Ectodermal cell (in vitro differentiated cells): ENCODE data around the gene SPOCK3.
"Not testable (repeated sequence)": the region's sequence is repeated elsewhere in the genome, so short reads cannot be mapped to it uniquely, and the experiment has no call there.

Experiments used
- H3K27ac ChIP-seq: 2 replicates; pipeline ENCODE4 v1.7.0; 2013; ENCODE audit warnings: mild to moderate bottlenecking, low read depth, low read length; ENCODE audit not compliant: insufficient read depth, poor library complexity, severe bottlenecking
- H3K27me3 ChIP-seq: 2 replicates; pipeline ENCODE4 v1.7.0; 2013; ENCODE audit warnings: mild to moderate bottlenecking, low read length; ENCODE audit not compliant: insufficient read depth, control insufficient read depth, poor library complexity, severe bottlenecking
- H3K36me3 ChIP-seq: one replicate; pipeline ENCODE4 v1.7.0; 2013; ENCODE audit warnings: low read length; ENCODE audit not compliant: control insufficient read depth, insufficient read depth
- H3K4me1 ChIP-seq: one replicate; pipeline ENCODE4 v1.7.0; 2013; ENCODE audit warnings: low read length; ENCODE audit not compliant: control insufficient read depth, insufficient read depth
- H3K4me3 ChIP-seq: 2 replicates; pipeline ENCODE4 v1.7.0; 2013; ENCODE audit warnings: low read depth, low read length, control low read depth; ENCODE audit not compliant: insufficient read depth
- H3K9me3 ChIP-seq: 2 replicates; pipeline ENCODE4 v1.7.0; 2013; ENCODE audit warnings: mild to moderate bottlenecking, low read length, moderate library complexity; ENCODE audit not compliant: control insufficient read depth
- WGBS, 2 experiments: methylation state at CpG; one replicate each; pipeline ENCODE4 v1.1.7; 2013; ENCODE audit warnings: missing lambda C conversion rate in 2 of 2; 5-methylcytosine and 5-hydroxymethylcytosine counted together

SPOCK3 gene

DNA sequence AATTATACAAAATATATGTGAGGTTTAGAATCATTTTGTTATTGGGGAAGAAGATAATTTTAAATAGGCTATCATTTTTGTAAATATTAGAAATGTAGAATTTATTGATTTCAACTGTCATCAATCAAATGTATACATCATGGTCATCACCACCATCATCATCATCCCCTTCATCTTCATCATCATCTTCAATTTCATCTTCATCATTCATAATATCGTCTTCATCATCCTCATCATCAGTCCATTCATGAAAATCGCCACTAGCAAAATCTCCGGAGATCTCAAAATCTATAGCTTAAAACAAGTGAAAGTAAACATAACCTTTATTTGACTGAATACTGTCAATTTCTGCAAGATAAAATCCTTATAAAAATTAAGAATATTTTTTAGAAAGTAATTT, 499.5 kb downstream of the SPOCK3 start:
- no peak overlapping the region for H3K27ac ChIP-seq
- no peak overlapping the region for H3K4me3 ChIP-seq
- no peaks in the 10 kb centered on the region for H3K4me1 ChIP-seq
- H3K9me3 ChIP-seq = no peaks in the 10 kb centered on the region
- WGBS, 2 experiments = 97% methylated on average over 3 of the region's 3 CpGs
- no peaks in the 10 kb centered on the region for H3K27me3 ChIP-seq
- H3K36me3 ChIP-seq = no peaks in the 10 kb centered on the region

DNA sequence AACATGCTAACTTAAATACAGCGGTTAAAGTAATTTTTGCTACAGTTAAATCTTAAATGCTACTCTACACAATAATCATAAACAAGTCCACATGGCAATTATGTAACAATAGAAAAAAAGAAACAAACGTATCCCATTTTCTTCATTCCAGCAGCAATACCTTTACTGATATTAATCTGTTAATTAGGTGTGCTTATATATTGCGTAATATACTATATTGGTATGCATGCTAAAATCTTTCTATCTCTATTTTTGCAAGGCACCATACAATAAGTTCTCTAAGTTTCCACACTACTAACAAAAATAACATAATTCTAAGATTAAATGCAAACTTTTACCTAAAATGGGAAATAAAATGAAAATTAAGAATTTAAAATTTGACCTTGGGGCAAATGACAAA, 500.6 kb downstream of the SPOCK3 start:
- H3K4me1 ChIP-seq = no peaks in the 10 kb centered on the region
- H3K4me3 ChIP-seq = no peak overlapping the region
- H3K27me3 ChIP-seq = no peaks in the 10 kb centered on the region
- 80% methylated on average over 1 of the region's 3 CpGs; no CpG with 5 or more reads in 1 of the 2 experiments for WGBS, 2 experiments
- H3K9me3 ChIP-seq = no peaks in the 10 kb centered on the region
- no peak overlapping the region for H3K27ac ChIP-seq
- no peaks in the 10 kb centered on the region for H3K36me3 ChIP-seq

DNA sequence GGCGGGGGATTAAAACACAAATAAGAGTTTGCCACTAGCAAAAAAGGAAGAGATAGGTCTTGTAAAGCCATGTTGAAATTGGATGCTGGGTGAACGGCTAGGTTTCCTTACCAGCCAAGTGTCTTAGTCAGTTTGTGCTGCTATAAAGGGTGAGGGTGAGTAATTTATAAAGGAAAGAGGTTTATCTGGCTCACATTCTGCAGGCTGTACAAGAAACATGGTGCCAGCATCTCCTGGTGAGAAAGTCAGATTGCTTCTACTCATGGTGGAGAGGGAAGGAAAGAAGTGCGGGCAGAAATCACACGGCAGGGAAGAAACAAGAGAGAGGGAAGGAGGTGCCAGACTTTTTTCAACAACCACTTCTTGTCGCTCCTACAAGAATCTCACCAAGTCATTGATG, 507.5 kb downstream of the SPOCK3 start:
- WGBS, 2 experiments = 83 to 87% methylated on average over 5 of the region's 5 CpGs
- no peak overlapping the region for H3K4me3 ChIP-seq

DNA sequence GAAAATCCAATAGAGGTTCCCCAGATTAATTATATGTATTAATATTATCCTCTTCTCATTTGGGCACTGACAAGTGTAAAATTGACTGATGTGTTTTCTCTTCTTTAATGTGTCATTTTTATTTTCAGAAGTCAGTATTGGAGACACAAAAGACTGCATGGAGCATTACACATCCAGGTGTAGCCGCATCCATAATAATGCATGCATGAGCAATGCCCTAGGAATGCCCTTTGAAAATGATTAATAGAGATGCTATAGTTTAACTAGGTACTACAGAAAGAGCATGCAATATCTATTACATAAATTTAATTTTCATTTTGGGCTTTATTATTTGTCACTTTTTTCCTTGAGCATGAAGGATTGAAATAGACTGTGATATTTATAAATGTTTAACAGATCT, 509.9 kb downstream of the SPOCK3 start:
- Histone ChIP-seq H3K4me1 (no peaks in the 10 kb centered on the region), H3K27me3 (no peaks in the 10 kb centered on the region), H3K9me3 (no peaks in the 10 kb centered on the region), H3K4me3 (no peak overlapping the region), H3K27ac (no peak overlapping the region), H3K36me3 (no peaks in the 10 kb centered on the region)
- WGBS, 2 experiments = 90 to 100% methylated on average over 1 of the region's 1 CpG

More for the DNA sequence above, 507.5 kb downstream of the SPOCK3 start:
- no peak overlapping the region for H3K27ac ChIP-seq
- H3K9me3 ChIP-seq = no peaks in the 10 kb centered on the region
- no peaks in the 10 kb centered on the region for H3K4me1 ChIP-seq
- H3K36me3 ChIP-seq = no peaks in the 10 kb centered on the region
- H3K27me3 ChIP-seq = no peaks in the 10 kb centered on the region

DNA sequence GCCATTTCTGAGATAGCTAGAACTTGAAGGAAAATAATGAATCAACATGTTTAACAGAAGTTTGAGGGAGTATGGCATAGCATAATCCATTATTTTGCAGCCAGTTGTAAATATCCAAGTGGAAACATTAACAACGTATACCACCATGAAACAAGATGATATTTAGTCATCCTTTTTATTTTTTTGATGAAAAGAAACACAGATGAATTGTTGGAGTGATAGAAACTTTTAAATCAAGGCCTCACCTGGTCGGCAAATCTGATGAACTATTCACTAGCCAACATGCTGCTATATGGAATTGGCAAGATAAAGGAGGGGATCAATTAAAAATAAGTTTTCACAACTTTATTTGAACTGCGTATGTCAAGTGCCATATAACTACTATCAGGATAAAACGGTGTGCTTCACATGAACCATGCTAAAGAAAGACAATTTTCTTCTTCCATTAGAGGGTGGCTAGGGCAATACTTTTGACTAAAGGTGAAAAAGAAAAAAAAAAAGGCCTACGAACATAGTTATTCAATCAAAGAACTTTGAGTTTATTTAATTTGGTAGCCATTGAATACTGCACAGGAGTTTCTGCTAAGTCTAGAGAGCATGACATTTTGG, 510.7 kb downstream of the SPOCK3 start:
- H3K27me3 ChIP-seq = no peaks in the 10 kb centered on the region
- no peaks in the 10 kb centered on the region for H3K4me1 ChIP-seq
- no peak overlapping the region for H3K4me3 ChIP-seq
- H3K9me3 ChIP-seq = no peaks in the 10 kb centered on the region
- no peaks in the 10 kb centered on the region for H3K36me3 ChIP-seq
- no peak overlapping the region for H3K27ac ChIP-seq
- 98 to 100% methylated on average over 4 of the region's 5 CpGs for WGBS, 2 experiments

DNA sequence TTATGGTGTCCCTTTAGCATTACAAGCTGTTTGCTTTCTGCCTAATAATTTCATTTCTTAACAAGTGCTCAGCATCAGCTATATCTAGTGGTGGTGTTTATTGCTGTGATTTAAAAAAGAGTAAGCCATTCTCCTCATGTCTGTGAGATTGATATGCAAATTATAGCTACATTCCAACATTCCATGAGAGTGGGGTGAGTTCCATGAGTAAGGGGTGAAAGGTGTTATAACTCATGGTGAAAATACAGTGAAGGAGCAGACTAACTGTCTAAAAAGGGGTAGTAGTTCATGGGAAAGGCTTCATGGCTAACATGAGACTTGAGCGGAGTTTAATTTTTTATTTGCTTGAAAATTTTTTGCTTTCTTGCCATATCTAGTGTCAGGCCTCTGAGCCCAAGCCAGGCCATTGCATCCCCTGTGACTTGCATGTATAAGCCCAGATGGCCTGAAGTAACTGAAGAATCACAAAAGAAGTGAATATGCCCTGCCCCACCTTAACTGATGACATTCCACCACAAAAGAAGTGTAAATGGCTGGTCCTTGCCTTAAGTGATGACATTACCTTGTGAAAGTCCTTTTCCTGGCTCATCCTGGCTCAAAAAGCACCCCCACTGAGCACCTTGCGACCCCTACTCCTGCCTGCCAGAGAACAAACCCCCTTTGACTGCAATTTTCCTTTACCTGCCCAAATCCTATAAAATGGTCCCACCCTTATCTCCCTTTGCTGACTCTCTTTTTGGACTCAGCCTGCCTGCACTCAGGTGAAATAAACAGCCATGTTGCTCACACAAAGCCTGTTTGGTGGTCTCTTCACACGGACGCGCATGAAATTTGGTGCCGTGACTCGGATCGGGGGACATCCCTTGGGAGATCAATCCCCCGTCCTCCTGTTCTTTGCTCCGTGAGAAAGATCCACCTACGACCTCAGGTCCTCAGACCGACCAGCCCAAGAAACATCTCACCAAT, 518.3 kb downstream of the SPOCK3 start:
- not testable (repeated sequence) for H3K27ac ChIP-seq, H3K4me3 ChIP-seq, H3K27me3 ChIP-seq, H3K9me3 ChIP-seq, H3K36me3 ChIP-seq, H3K4me1 ChIP-seq
- WGBS, 2 experiments = 71 to 76% methylated on average over 12 of the region's 12 CpGs

DNA sequence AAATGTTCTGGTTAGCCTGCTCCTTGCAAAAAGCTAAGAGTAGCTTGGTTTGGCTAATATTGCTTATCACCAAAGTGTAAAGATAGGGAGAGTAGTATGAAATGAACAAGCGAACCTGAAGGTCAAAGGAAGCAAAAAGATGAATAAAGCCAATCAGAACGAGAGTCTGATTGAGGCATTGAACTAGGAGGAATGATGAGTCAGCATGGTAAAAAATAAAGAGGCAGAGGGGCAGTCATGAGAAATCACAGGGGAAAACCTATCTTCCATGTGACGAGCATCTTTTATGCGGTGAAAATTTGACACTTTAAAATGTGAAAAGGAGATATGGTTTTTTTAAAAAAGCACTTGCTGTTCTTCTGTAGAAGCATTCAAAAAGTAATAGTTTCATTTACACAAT, 533.7 kb downstream of the SPOCK3 start:
- Histone ChIP-seq H3K27ac (no peak overlapping the region), H3K4me3 (no peak overlapping the region), H3K36me3 (no peaks in the 10 kb centered on the region), H3K9me3 (no peaks in the 10 kb centered on the region), H3K4me1 (no peaks in the 10 kb centered on the region), H3K27me3 (no peaks in the 10 kb centered on the region)
- 89 to 96% methylated on average over 4 of the region's 4 CpGs for WGBS, 2 experiments

DNA sequence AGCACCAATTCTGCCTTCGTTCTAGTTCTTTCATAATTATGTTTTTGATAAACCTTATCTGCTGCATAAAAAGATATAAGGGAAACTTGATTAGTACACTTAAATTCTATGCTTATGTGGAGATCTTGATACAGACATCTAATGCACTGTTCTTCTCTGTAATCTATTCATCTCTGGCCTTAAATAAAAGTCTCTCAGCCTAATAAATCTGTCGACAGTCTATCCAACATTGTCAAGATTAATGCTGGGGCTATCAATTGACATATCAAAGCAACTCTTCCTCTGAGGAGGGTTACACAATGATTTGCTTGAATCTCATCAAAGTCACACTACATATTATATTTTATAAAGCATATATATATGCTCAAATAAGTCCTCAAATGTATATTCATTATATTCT, 545.5 kb downstream of the SPOCK3 start:
- no peaks in the 10 kb centered on the region for H3K36me3 ChIP-seq
- H3K9me3 ChIP-seq = no peaks in the 10 kb centered on the region
- no peak overlapping the region for H3K27ac ChIP-seq
- no peaks in the 10 kb centered on the region for H3K4me1 ChIP-seq
- H3K4me3 ChIP-seq = no peak overlapping the region
- 92 to 100% methylated on average over 1 to 2 of the region's 2 CpGs for WGBS, 2 experiments
- H3K27me3 ChIP-seq = no peaks in the 10 kb centered on the region

DNA sequence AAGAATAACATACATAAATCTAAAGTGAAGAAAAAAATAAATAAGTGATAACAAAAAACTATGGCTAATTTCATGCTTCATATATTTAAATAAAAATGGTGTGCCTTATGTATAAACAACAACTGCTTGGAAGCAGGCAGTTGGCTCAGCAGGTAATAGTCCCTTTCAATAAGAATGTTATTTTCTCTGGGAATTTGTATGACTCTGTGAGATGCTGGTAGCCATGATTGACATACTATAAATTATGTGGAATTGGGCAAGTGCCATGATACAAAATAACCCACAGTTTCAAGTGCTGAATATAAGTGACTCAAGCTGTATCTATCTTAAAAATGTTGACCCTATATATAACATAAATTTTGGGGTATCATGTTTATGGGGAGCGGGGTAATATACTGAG, 546.5 kb downstream of the SPOCK3 start:
- no CpG with 5 or more reads among the region's 1 CpG for WGBS, 2 experiments
- Histone ChIP-seq H3K27ac (no peak overlapping the region), H3K4me3 (no peak overlapping the region), H3K9me3 (no peaks in the 10 kb centered on the region), H3K36me3 (no peaks in the 10 kb centered on the region), H3K4me1 (no peaks in the 10 kb centered on the region), H3K27me3 (no peaks in the 10 kb centered on the region)
